OCI-LY1 (cell line): Measurements from ENCODE around the gene IMMP2L.

Source experiments
- H2AFZ ChIP-seq: fragments of 200-600 bp; sonication (generic), shearing (Covaris generic); 2 replicates; pipeline ENCODE4 v1.6.0; 2014; ENCODE audit warnings: antibody characterized with exemption, mild to moderate bottlenecking, low read length
- H3F3A ChIP-seq: fragments of 200-600 bp; sonication (generic), shearing (Covaris generic); 2 replicates; pipeline ENCODE4 v1.6.0; 2014; ENCODE audit warnings: mild to moderate bottlenecking, antibody characterized with exemption, low read length, moderate library complexity; ENCODE audit not compliant: insufficient read depth
- H3K27ac ChIP-seq: fragments of 200-600 bp; sonication (generic); 2 replicates; pipeline ENCODE4 v1.5.1; 2014; ENCODE audit warnings: low read length, mixed run types, mild to moderate bottlenecking, low read depth; ENCODE audit not compliant: poor library complexity, severe bottlenecking
- H3K27me3 ChIP-seq: fragments of 200-600 bp; sonication (generic); 2 replicates; pipeline ENCODE4 v1.6.0; 2014; ENCODE audit warnings: antibody characterized with exemption, mild to moderate bottlenecking, low read length, moderate library complexity; ENCODE audit not compliant: insufficient read depth
- H3K36me3 ChIP-seq: fragments of 200-600 bp; sonication (generic); 2 replicates; pipeline ENCODE4 v1.6.1; 2014; ENCODE audit warnings: mild to moderate bottlenecking, antibody characterized with exemption, low read length, moderate library complexity, mixed read lengths; ENCODE audit not compliant: insufficient read depth
- H3K4me1 ChIP-seq: fragments of 200-600 bp; sonication (generic); 2 replicates; pipeline ENCODE4 v1.5.1; 2014; ENCODE audit warnings: mild to moderate bottlenecking, low read length, moderate library complexity; ENCODE audit not compliant: insufficient read depth, severe bottlenecking
- H3K4me2 ChIP-seq: fragments of 200-600 bp; sonication (generic), shearing (Covaris generic); 2 replicates; pipeline ENCODE4 v1.6.1; 2014; ENCODE audit warnings: low read length
- H3K4me3 ChIP-seq: fragments of 200-600 bp; sonication (generic); 2 replicates; pipeline ENCODE4 v1.5.1; 2014; ENCODE audit warnings: low read length, low read depth, mild to moderate bottlenecking, mixed read lengths; ENCODE audit not compliant: poor library complexity, severe bottlenecking
- H3K79me2 ChIP-seq: fragments of 200-600 bp; shearing (Covaris generic); 2 replicates; pipeline ENCODE4 v1.6.1; 2016; ENCODE audit warnings: mixed run types, low read length, mixed read lengths; ENCODE audit not compliant: insufficient read depth
- H3K9ac ChIP-seq: fragments of 200-600 bp; sonication (generic), shearing (Covaris generic); 2 replicates; pipeline ENCODE4 v1.6.1; 2014; ENCODE audit warnings: mild to moderate bottlenecking, low read length, mixed read lengths
- H3K9me2 ChIP-seq: fragments of 200-600 bp; sonication (generic), shearing (Covaris generic); 2 replicates; pipeline ENCODE4 v1.6.1; 2014; ENCODE audit warnings: low read depth, mild to moderate bottlenecking, low read length, mixed read lengths
- H3K9me3 ChIP-seq: fragments of 200-600 bp; shearing (Covaris generic); 2 replicates; pipeline ENCODE4 v1.6.1; 2014; ENCODE audit warnings: low read length, mixed read lengths
- H4K20me1 ChIP-seq: fragments of 200-600 bp; sonication (generic), shearing (Covaris generic); 2 replicates; pipeline ENCODE4 v1.6.0; 2016; ENCODE audit warnings: mild to moderate bottlenecking, low read length; ENCODE audit not compliant: insufficient read depth
- EZH2 ChIP-seq: fragments of 200-600 bp; sonication (generic), shearing (Covaris generic); IDR thresholded peaks from 2 replicates; pipeline ENCODE4 v1.8.0; 2017; ENCODE audit warnings: borderline replicate concordance, mixed run types, mild to moderate bottlenecking, antibody characterized with exemption, low read length, moderate library complexity, mixed read lengths
- TF ChIP-seq, protein P1 (sequence below): fragments of 200-600 bp; sonication (generic), shearing (Covaris generic); IDR thresholded peaks from 2 replicates; pipeline ENCODE4 v1.5.1; 2017; ENCODE audit warnings: mild to moderate bottlenecking, antibody characterized with exemption, low read length, moderate library complexity, mixed read lengths

The IMMP2L gene

DNA sequence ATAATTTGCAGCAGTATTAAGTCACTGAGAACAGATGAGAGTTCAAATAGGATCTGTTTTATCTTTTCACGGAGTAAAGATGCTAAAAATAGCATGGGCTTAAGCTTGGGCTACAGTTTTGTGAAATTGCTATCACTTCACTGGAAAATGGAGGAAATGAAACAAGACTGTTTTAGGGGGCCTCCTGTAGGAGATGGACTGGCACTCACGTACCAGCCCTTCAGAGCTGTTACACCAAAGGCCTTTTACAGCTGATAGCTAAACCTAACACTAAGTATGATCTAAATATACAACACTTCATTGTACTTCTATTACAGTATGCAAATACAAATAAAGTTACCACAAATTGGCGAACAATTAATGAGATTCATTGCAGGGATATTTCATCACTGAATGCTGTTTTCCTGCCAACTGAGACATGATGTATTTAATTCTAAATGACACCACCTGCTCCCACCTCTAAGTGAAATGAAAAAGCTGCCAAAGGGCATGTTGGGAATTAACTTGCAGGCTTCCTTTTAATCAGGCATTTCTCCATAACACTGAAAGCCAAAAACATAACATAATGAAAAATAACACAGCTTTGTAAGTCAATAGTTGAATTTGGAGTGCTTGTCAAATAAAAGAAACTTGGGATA lies 775.8 kb downstream of the IMMP2L start:
- no peak overlapping the region for H2AFZ ChIP-seq
- no peak overlapping the region for H3K4me2 ChIP-seq
- no peak overlapping the region for H3K27ac ChIP-seq
- no peak overlapping the region for H3K9ac ChIP-seq
- no peaks in the 10 kb centered on the region for H3K9me2 ChIP-seq
- no peaks in the 10 kb centered on the region for H3K4me1 ChIP-seq
- H3K36me3 ChIP-seq: no peaks in the 10 kb centered on the region
- H3F3A ChIP-seq: no peaks in the 10 kb centered on the region
- no peaks in the 10 kb centered on the region for H3K27me3 ChIP-seq
- H4K20me1 ChIP-seq: no peaks in the 10 kb centered on the region
- no peak overlapping the region for H3K4me3 ChIP-seq
- H3K79me2 ChIP-seq: no peaks in the 10 kb centered on the region
- TF ChIP-seq, protein P1, sequence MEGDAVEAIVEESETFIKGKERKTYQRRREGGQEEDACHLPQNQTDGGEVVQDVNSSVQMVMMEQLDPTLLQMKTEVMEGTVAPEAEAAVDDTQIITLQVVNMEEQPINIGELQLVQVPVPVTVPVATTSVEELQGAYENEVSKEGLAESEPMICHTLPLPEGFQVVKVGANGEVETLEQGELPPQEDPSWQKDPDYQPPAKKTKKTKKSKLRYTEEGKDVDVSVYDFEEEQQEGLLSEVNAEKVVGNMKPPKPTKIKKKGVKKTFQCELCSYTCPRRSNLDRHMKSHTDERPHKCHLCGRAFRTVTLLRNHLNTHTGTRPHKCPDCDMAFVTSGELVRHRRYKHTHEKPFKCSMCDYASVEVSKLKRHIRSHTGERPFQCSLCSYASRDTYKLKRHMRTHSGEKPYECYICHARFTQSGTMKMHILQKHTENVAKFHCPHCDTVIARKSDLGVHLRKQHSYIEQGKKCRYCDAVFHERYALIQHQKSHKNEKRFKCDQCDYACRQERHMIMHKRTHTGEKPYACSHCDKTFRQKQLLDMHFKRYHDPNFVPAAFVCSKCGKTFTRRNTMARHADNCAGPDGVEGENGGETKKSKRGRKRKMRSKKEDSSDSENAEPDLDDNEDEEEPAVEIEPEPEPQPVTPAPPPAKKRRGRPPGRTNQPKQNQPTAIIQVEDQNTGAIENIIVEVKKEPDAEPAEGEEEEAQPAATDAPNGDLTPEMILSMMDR: no peak
- TF ChIP-seq EZH2: no peak
- H3K9me3 ChIP-seq: no peaks in the 10 kb centered on the region

DNA sequence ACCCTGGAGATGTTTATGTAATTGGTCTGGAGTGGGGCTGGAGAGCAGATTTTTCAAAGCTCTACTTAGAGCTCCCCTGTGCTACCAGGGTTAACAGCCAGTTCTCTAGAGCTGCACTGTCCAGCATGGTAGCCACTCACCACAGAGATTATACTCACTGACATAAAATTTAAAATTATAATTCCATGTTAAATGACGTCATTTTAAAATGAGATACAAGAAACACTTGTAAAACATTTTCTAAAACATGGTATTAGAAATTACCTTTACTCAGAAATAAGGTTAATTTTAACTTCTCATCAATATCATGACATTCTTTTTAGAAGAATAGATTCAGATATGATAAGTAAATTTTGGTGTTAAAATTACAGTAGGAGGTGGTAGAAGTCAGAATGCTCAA lies 777.5 kb downstream of the IMMP2L start:
- no peaks in the 10 kb centered on the region for H3K4me1 ChIP-seq
- H3K9me2 ChIP-seq: no peaks in the 10 kb centered on the region
- no peaks in the 10 kb centered on the region for H3F3A ChIP-seq

DNA sequence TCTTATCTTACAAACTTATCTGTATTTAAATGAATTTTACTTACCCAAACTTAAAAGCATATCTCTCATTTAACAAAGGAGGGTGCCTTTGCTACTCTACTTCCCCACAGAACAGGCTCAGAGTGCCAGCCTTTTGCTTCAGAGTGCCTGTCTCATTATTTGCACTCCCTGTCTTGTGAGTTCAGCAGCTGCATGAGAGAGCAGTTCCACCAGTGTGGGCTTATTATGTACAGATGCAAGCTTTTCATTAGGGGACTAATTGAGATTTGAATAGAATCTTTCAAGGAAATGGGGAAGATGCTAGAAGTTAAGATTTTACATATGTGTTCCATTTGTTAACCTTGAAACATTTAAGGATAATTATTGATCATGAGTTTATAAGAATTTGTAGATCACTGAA lies 781.6 kb downstream of the IMMP2L start:
- no peak overlapping the region for H3K4me3 ChIP-seq
- no peaks in the 10 kb centered on the region for H3K9me2 ChIP-seq
- no peak for TF ChIP-seq EZH2
- TF ChIP-seq, protein P1: no peak
- no peak overlapping the region for H3K27ac ChIP-seq
- H3F3A ChIP-seq: no peaks in the 10 kb centered on the region
- H3K9ac ChIP-seq: no peak overlapping the region
- no peaks in the 10 kb centered on the region for H3K9me3 ChIP-seq
- no peaks in the 10 kb centered on the region for H4K20me1 ChIP-seq
- H2AFZ ChIP-seq: no peak overlapping the region
- H3K4me1 ChIP-seq: no peaks in the 10 kb centered on the region
- no peaks in the 10 kb centered on the region for H3K36me3 ChIP-seq
- H3K79me2 ChIP-seq: no peaks in the 10 kb centered on the region
- H3K27me3 ChIP-seq: no peaks in the 10 kb centered on the region
- H3K4me2 ChIP-seq: no peak overlapping the region

More for the DNA sequence above, 777.5 kb downstream of the IMMP2L start:
- no peak overlapping the region for H2AFZ ChIP-seq
- no peaks in the 10 kb centered on the region for H3K27me3 ChIP-seq
- H3K9me3 ChIP-seq: no peaks in the 10 kb centered on the region
- no peak overlapping the region for H3K4me2 ChIP-seq
- no peaks in the 10 kb centered on the region for H4K20me1 ChIP-seq
- no peaks in the 10 kb centered on the region for H3K36me3 ChIP-seq
- H3K4me3 ChIP-seq: no peak overlapping the region
- no peak overlapping the region for H3K9ac ChIP-seq
- TF ChIP-seq EZH2: no peak
- TF ChIP-seq, protein P1: no peak
- H3K79me2 ChIP-seq: no peaks in the 10 kb centered on the region
- no peak overlapping the region for H3K27ac ChIP-seq
